GM19467 (cell line): ENCODE data around the gene LYSMD2.

Experiments
- ATAC-seq: cut with Tn5 transposase; IDR thresholded peaks from one replicate; pipeline ENCODE4 v1.9.1; 2021; ENCODE audit warnings: mild to moderate bottlenecking, moderate library complexity; ENCODE audit not compliant: unreplicated experiment

LYSMD2 gene

GRCh38 chr15:51721199-51721960 lies 16.1 kb downstream of the LYSMD2 start:
- ATAC-seq, result no peak

GRCh38 chr15:51720201-51720995 lies 17.1 kb downstream of the LYSMD2 start:
- no peak for ATAC-seq

- no peak for ATAC-seq
Observed at GRCh38 chr15:51718746-51719145, 18.7 kb downstream of the LYSMD2 start.

GRCh38 chr15:51718219-51718618 lies 19.2 kb downstream of the LYSMD2 start:
- ATAC-seq, result no peak

- ATAC-seq, result no peak
Observed at GRCh38 chr15:51714911-51715310, 22.5 kb downstream of the LYSMD2 start.

- ATAC-seq, result no peak
Observed at GRCh38 chr15:51714162-51714561, 23.3 kb downstream of the LYSMD2 start.

- no peak for ATAC-seq
Observed at GRCh38 chr15:51709031-51709430, 28.4 kb downstream of the LYSMD2 start.

GRCh38 chr15:51708013-51708412 lies 29.4 kb downstream of the LYSMD2 start:
- ATAC-seq, result no peak

- no peak for ATAC-seq
Observed at GRCh38 chr15:51706926-51707608, 30.4 kb downstream of the LYSMD2 start.

- ATAC-seq, result no peak
Observed at GRCh38 chr15:51706291-51706690, 31.2 kb downstream of the LYSMD2 start.

- ATAC-seq, result no peak
Observed at GRCh38 chr15:51702710-51703109, 34.7 kb downstream of the LYSMD2 start.

GRCh38 chr15:51699373-51699772 lies 38.1 kb downstream of the LYSMD2 start:
- ATAC-seq, result no peak

GRCh38 chr15:51697163-51697562 lies 40.3 kb downstream of the LYSMD2 start:
- no peak for ATAC-seq

- ATAC-seq, result no peak
Observed at GRCh38 chr15:51696566-51696965, 40.9 kb downstream of the LYSMD2 start.

GRCh38 chr15:51692154-51692553 lies 45.3 kb downstream of the LYSMD2 start:
- ATAC-seq, result no peak

- no peak for ATAC-seq
Observed at GRCh38 chr15:51688863-51689262, 48.6 kb downstream of the LYSMD2 start.

- ATAC-seq, result no peak
Observed at GRCh38 chr15:51687565-51687964, 49.9 kb downstream of the LYSMD2 start.

- ATAC-seq, result no peak
Observed at GRCh38 chr15:51681303-51681963, 56.0 kb downstream of the LYSMD2 start, which contains the start of gene SCG3. TSS of gene SCG3 (plus strand) at chr15:51681503. CDS start at chr15:51681756, 253 bp downstream.

- ATAC-seq, result no peak
Observed at GRCh38 chr15:51680321-51680720, 57.1 kb downstream of the LYSMD2 start.

- no peak for ATAC-seq
Observed at GRCh38 chr15:51678096-51678495, 59.4 kb downstream of the LYSMD2 start.

GRCh38 chr15:51677452-51677851 lies 60.0 kb downstream of the LYSMD2 start:
- ATAC-seq, result no peak
